ENCODE data around the gene DCHS1. TPM values are rescaled to one million over a fixed set of nuclear protein-coding genes. Genes with fewer than 3 reads are reported as not detected.

DCHS1 gene
- polyA plus RNA-seq, 1 experiment = 7.3 TPM

GRCh38 chr11:6586434-6587359 is 68.9 kb downstream of the DCHS1 start:
- POLR2A ChIA-PET = interaction anchor here (0.6 kb wide), 1 partner anchor 18 kb away, joined by 5 read pairs; no protein-coding TSS in a partner anchor
- TF ChIP-seq, protein P1, sequence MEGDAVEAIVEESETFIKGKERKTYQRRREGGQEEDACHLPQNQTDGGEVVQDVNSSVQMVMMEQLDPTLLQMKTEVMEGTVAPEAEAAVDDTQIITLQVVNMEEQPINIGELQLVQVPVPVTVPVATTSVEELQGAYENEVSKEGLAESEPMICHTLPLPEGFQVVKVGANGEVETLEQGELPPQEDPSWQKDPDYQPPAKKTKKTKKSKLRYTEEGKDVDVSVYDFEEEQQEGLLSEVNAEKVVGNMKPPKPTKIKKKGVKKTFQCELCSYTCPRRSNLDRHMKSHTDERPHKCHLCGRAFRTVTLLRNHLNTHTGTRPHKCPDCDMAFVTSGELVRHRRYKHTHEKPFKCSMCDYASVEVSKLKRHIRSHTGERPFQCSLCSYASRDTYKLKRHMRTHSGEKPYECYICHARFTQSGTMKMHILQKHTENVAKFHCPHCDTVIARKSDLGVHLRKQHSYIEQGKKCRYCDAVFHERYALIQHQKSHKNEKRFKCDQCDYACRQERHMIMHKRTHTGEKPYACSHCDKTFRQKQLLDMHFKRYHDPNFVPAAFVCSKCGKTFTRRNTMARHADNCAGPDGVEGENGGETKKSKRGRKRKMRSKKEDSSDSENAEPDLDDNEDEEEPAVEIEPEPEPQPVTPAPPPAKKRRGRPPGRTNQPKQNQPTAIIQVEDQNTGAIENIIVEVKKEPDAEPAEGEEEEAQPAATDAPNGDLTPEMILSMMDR (IDR thresholded peaks at IDR 0.05; ENCODE audit: insufficient read depth, low read depth, low read length) = no peak
- CTCF ChIA-PET = interaction anchor here (0.6 to 1.1 kb wide), 3 partner anchors 15 to 84 kb away, joined by 3 to 4 read pairs (median 4); no protein-coding TSS in a partner anchor
- Histone ChIP-seq H3K4me3 (ENCODE audit: low read depth, low read length) (no peak overlapping the region), H3K36me3 (ENCODE audit: control insufficient read depth, insufficient read depth, low read length) (no peaks in the 10 kb centered on the region), H3K27me3 (ENCODE audit: control insufficient read depth, insufficient read depth, low read length) (no peaks in the 10 kb centered on the region)
- no peak for DNase-seq (ENCODE audit: low read depth)

DNA sequence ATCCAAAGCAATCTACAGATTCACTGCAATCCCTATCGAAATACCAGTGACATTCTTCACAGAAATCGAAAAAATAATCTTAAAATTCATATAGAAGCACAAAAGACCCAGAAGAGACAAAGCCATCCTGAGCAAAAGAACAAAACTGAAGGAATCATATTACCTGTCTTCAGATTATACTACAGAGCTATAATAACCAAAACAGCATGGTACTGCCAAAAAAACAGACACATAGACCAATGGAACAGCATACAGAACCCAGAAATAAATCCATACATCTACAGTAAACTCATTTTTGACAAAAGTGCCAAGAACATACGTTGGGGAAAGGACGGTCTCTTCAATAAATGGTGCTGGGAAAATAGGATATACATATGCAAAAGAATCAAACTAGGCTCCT is 71.1 kb downstream of the DCHS1 start:
- no peak for DNase-seq (ENCODE audit: low read depth)
- ChIA-PET POLR2A (no interaction called here), CTCF (no interaction called here)
- Histone ChIP-seq H3K4me3 (ENCODE audit: low read depth, low read length) (no peak overlapping the region), H3K27me3 (ENCODE audit: control insufficient read depth, insufficient read depth, low read length) (no peaks in the 10 kb centered on the region), H3K36me3 (ENCODE audit: control insufficient read depth, insufficient read depth, low read length) (peaks cover 2% of the 10 kb centered on the region; the same call in 1 of the 2 replicates)
- TF ChIP-seq, protein P1 (IDR thresholded peaks at IDR 0.05; ENCODE audit: insufficient read depth, low read depth, low read length) = no peak

DNA sequence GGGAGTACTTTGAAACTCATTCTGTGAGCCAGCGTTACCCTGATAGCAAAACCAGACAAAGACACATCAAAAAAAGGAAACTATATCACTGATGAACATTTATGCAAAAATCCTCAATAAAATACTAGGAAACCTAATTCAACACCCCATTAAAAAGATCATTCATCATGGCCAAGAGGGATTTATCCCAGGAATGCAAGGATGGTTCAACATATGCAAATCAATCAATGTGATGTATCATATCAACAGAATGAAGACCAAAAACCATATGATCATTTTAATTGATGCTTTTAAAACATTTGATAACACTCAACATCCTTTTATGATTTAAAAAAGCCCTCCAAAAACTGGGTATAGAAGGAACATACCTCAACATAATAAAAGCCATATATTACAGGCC is 72.0 kb downstream of the DCHS1 start:
- DNase-seq (ENCODE audit: low read depth) = no peak
- H3K4me3 ChIP-seq (ENCODE audit: low read depth, low read length) = no peak overlapping the region
- H3K36me3 ChIP-seq (ENCODE audit: control insufficient read depth, insufficient read depth, low read length) = peaks cover 2% of the 10 kb centered on the region; the same call in 1 of the 2 replicates
- ChIA-PET CTCF (no interaction called here), POLR2A (no interaction called here)
- H3K27me3 ChIP-seq (ENCODE audit: control insufficient read depth, insufficient read depth, low read length) = no peaks in the 10 kb centered on the region
- TF ChIP-seq, protein P1 (IDR thresholded peaks at IDR 0.05; ENCODE audit: insufficient read depth, low read depth, low read length) = no peak

GRCh38 chr11:6579681-6580080 is 75.9 kb downstream of the DCHS1 start:
- Histone ChIP-seq H3K4me3 (ENCODE audit: low read depth, low read length) (no peak overlapping the region), H3K27me3 (ENCODE audit: control insufficient read depth, insufficient read depth, low read length) (no peaks in the 10 kb centered on the region), H3K36me3 (ENCODE audit: control insufficient read depth, insufficient read depth, low read length) (peaks cover 2% of the 10 kb centered on the region; the same call in 1 of the 2 replicates)
- DNase-seq (ENCODE audit: low read depth) = no peak
- TF ChIP-seq, protein P1 (IDR thresholded peaks at IDR 0.05; ENCODE audit: insufficient read depth, low read depth, low read length) = no peak
- ChIA-PET POLR2A (no interaction called here), CTCF (interaction anchor here (0.9 to 1.9 kb wide), 3 partner anchors 12 to 136 kb away, joined by 3 to 4 read pairs (median 3); no protein-coding TSS in a partner anchor)

- POLR2A ChIA-PET = no interaction called here
- CTCF ChIA-PET = interaction anchor here (1.9 kb wide), 1 partner anchor 47 kb away, joined by 6 read pairs; no protein-coding TSS in a partner anchor
These were observed 77.5 kb downstream of the DCHS1 start for GRCh38 chr11:6578134-6578533.

More at GRCh38 chr11:6578134-6578533, 77.5 kb downstream of the DCHS1 start:
- no peak for DNase-seq (ENCODE audit: low read depth)
- Histone ChIP-seq H3K4me3 (ENCODE audit: low read depth, low read length) (no peak overlapping the region), H3K36me3 (ENCODE audit: control insufficient read depth, insufficient read depth, low read length) (peaks cover 2% of the 10 kb centered on the region; the same call in 1 of the 2 replicates), H3K27me3 (ENCODE audit: control insufficient read depth, insufficient read depth, low read length) (no peaks in the 10 kb centered on the region)
- TF ChIP-seq, protein P1 (IDR thresholded peaks at IDR 0.05; ENCODE audit: insufficient read depth, low read depth, low read length) = no peak

Measured in BJ (cell line).